Neural cell (in vitro differentiated cells): Measurements from ENCODE around the gene AGK.

Experiments
- CTCF ChIP-seq: fragments of 450-650 bp; IDR thresholded peaks from 2 replicates; pipeline ENCODE4 v1.5.1; 2014; ENCODE audit warnings: antibody characterized with exemption, mild to moderate bottlenecking, moderate library complexity; ENCODE audit not compliant: poor library complexity, severe bottlenecking
- EP300 ChIP-seq: fragments of 450-650 bp; conservative IDR thresholded peaks from 2 replicates; pipeline ENCODE4 v1.6.1; 2014; ENCODE audit warnings: antibody characterized with exemption, mild to moderate bottlenecking, moderate library complexity; ENCODE audit not compliant: poor library complexity, severe bottlenecking
- EZH2 ChIP-seq: fragments of 200-600, 300-800 bp; shearing (Covaris generic), sonication (generic); IDR thresholded peaks from 2 replicates; pipeline ENCODE4 v1.6.1; 2014; ENCODE audit warnings: antibody characterized with exemption, low read length, borderline replicate concordance, mild to moderate bottlenecking; ENCODE audit not compliant: insufficient read depth, poor library complexity, severe bottlenecking
- MXI1 ChIP-seq: fragments of 450-650 bp; conservative IDR thresholded peaks from 2 replicates; pipeline ENCODE4 v1.6.1; 2014; ENCODE audit warnings: antibody characterized with exemption, mild to moderate bottlenecking; ENCODE audit not compliant: poor library complexity, severe bottlenecking
- POLR2AphosphoS5 ChIP-seq: IDR thresholded peaks from 2 replicates; pipeline ENCODE4 v1.6.1; 2012
- RAD21 ChIP-seq: fragments of 450-650 bp; conservative IDR thresholded peaks from 2 replicates; pipeline ENCODE4 v1.6.1; 2014; ENCODE audit warnings: antibody characterized with exemption, mild to moderate bottlenecking, moderate library complexity
- REST ChIP-seq: IDR thresholded peaks from 2 replicates; pipeline ENCODE4 v1.6.1; 2012; ENCODE audit warnings: borderline replicate concordance
- SMC3 ChIP-seq: fragments of 450-650 bp; conservative IDR thresholded peaks from 2 replicates; pipeline ENCODE4 v1.6.1; 2014; ENCODE audit warnings: antibody characterized with exemption, mild to moderate bottlenecking, moderate library complexity; ENCODE audit not compliant: poor library complexity

DNA sequence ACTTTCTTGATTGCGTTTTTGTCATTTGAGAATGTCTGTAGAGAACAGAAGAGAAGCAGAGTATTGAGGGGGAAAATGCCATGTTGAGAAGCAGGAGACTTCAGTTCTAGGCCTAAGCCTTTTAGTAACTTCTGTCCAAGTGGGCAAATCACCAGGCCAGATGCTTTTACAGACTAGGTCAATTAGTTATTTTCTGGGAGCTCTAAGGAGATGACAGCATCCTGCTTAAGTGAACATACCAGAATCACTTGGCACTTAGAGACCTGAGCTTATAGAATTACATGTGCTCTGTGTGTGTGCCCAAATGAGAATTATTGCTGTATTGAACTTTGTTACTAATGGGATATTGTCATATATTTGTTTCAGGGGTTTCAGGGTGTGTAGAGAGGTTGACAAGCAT lies 24.0 kb downstream of the AGK start:
- TF ChIP-seq CTCF: no peak
- no peak for TF ChIP-seq REST
- TF ChIP-seq RAD21: no peak
- no peak for TF ChIP-seq POLR2AphosphoS5
- no peak for TF ChIP-seq EZH2
- TF ChIP-seq SMC3: no peak
- TF ChIP-seq EP300: no peak
- TF ChIP-seq MXI1: no peak
